ENCODE data around the gene GDI1.
A peak's percentile ranks its signal among the peaks of the same experiment; 100 is the strongest.
"Not testable (repeated sequence)": the region's sequence is repeated elsewhere in the genome, so short reads cannot be mapped to it uniquely, and the experiment has no call there.

Gene GDI1

DNA sequence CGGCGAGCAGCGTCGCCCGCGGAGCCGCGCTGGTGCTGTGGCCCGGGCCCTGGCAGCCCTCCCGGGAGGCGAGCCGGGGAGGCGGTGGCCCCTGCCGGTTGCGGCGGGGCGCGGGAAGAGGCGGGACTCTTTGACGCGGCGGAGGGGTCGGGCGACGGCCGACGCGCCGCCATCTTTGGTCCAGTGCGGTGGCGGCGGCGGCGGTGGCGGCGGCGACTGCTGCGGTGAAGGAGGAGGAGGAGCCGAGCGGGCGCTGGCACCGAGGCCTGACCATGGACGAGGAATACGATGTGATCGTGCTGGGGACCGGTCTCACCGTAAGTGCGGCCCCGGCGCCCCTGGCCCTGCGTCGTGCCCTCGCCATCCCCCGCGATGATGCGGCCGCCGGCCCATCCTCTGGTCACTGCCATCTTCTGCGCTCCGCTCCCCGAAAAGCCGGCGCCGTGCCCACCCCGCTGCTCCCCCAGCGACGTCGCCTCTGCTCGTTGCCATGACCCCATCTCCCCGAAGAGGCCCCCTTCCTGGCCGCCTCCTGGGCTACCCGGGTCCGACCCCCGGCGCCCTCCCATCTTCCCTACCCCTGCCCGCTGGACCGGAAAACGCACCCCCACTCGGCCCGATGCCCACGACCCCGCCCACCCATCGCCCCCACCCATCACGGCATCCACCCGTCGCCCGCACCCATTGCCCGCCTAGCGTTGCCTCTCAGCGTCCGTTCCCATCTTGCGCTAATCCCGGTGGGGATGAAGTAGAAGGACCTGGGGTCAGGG, at the start of gene GDI1:
Gene GDI1, plus strand, starts transcription at position 172 of the 770 bp plus-strand sequence. Its CDS starts 101 bp downstream, at position 273.
- peak within 1 kb of the TSS; percentile 55 for H3K4me3 ChIP-seq (ENCODE audit: low read depth, low read length)
- TF ChIP-seq, protein P1, sequence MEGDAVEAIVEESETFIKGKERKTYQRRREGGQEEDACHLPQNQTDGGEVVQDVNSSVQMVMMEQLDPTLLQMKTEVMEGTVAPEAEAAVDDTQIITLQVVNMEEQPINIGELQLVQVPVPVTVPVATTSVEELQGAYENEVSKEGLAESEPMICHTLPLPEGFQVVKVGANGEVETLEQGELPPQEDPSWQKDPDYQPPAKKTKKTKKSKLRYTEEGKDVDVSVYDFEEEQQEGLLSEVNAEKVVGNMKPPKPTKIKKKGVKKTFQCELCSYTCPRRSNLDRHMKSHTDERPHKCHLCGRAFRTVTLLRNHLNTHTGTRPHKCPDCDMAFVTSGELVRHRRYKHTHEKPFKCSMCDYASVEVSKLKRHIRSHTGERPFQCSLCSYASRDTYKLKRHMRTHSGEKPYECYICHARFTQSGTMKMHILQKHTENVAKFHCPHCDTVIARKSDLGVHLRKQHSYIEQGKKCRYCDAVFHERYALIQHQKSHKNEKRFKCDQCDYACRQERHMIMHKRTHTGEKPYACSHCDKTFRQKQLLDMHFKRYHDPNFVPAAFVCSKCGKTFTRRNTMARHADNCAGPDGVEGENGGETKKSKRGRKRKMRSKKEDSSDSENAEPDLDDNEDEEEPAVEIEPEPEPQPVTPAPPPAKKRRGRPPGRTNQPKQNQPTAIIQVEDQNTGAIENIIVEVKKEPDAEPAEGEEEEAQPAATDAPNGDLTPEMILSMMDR (IDR thresholded peaks at IDR 0.05; ENCODE audit: low read depth, low read length, missing control alignments): no peak
- DNase-seq (ENCODE audit: low read depth): no peak

DNA sequence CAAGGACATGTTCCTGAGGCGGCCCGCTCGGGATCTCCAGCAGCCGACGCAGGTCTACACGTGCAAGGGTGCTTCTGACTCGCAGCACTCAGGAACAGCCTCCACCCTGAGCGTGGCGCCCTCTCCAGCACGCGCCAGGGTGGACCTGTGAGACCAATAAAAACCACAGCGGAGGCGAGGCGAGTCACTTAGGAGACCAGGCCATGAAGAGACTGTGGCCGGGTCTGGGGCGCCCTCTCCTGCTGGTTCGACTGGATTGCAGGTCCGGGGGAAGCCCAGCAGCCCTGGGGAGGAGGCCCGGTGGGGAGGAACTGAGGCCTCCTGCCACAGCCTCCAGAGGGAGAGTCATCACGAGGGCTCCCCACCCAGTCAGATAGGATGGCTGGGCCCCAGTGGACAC, 48.9 kb upstream of the GDI1 start:
- not testable (repeated sequence) for H3K4me3 ChIP-seq (ENCODE audit: low read depth, low read length); DNase-seq (ENCODE audit: low read depth)

DNA sequence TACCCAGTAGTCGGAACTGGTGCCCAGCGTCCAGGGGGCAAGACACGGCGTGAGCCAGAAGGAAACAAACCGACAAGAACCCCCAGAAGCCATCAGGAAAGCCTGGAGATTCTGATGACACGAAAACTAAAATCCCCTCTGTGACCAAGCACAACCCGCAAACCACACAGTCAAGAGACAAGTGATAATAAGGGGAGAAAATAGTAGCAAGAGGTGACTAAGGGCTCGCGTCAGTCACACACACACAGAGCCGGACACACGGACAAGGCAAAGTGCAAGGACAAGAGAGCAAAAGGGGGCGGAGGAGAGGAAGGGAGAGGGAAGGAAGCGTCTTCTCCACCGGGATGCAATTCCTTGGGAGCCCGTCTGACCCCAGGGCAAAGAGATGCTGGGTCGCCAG, 48.3 kb upstream of the GDI1 start:
- DNase-seq (ENCODE audit: low read depth); H3K4me3 ChIP-seq (ENCODE audit: low read depth, low read length): not testable (repeated sequence)

DNA sequence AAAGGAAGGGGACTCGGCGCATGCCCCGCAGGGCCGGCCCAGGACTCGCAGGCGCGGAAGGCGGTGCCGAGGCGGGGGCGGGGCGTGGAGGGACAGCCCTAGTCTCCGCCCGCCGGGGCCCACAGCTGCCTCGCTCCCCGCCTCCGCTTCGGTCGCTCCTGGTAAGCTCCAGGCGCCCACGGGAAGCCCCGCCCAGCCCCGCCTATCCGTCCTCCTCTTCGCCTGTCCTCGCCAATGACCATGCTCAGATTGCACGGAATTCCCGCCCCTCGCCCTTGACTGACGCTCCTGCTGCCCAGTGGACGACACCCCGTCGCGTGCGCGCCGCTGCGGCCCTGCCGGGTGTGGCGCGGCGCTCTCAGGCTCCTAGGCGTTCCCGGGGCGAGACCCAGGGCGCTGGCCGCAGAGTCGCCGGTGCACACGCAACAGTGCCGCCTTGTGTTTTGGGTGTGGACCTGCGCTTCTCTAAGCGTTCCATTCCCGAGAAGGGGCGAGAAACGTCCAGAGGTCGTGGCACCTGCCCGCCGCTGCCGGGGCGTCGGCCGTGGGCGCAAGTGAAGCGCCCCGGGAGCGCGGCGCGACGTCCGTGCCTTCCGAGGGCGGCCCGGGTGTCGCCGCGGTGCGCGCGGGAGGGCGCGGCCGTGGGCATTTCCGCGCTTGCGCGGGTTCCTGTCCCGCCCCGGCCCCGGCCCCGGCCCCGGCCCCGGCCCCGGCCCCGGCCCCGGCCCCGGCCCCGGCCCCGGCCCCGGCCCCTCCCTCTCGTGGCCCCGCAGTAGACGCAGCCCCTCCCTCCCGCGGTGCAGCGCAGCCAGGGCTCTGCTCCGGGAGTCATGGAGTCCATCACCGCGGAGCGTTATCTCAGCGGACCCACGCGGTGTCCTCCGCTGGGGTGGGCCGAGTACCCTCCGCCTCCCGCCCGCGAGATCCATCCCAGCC, 46.9 kb upstream of the GDI1 start:
- not testable (repeated sequence) for H3K4me3 ChIP-seq (ENCODE audit: low read depth, low read length)

DNA sequence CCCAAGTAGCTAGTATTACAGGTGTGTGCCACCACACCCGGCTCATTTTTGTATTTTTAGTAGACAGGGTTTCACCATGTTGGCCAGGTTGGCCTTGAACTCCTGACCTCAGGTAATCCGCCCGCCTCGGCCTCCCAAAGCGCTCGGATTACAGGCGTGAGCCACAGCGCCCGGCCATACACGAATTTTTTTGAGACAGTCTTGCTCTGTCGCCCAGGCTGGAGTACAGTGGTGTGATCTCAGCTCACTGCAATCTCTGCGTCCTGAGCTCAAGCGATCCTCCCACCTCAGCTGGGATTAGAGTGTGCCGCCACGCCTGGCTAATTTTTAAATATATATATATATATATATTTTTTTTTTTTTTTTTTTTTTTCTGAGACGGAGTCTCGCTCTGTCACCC, 40.6 kb upstream of the GDI1 start:
- not testable (repeated sequence) for H3K4me3 ChIP-seq (ENCODE audit: low read depth, low read length); DNase-seq (ENCODE audit: low read depth)

More for the DNA sequence above, 46.9 kb upstream of the GDI1 start:
- not testable (repeated sequence) for DNase-seq (ENCODE audit: low read depth)

DNA sequence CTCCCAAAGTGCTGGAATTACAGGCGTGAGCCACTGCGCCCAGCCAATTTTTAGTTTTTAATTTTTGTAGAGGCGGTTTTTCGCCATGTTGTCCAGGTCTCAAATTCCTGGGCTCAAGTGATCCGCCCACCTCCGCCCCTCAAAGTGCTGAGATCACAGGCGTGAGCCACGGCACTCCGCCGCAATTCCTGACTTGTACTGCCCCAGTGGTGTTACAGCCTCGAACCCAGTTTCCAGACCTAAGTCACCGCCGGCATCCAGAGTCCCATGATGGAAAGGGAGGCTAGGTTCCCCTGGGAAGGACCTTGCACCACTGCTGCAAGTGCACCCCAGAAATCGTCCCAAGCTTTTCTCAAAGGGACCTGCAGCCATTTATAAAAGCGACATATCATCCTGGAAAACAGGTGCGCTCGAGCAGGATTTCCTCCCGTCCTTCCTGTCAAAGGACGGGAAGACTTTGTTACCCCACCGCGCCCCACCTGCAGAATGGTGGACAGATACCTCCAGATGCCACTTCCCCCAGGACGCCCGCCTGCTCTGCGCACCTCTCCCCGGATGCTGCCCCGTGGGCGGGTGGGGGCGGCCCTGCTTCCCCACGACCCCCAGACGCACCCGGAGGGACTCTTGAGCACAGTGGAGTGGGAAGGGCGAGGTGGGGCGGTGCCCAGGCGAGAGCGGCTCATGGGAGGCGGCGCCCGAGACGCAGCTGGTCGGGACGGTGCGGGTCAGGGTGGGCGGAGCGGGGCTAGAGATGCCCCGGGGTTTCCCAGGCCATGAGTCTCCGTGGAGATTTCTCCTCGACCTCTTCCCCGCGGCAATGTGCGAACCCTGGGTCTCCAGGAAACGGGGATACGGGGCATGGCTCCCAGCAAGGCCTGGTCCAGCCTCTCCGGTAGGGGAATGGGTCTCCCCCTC, 39.7 kb upstream of the GDI1 start:
- TF ChIP-seq, protein P1 (IDR thresholded peaks at IDR 0.05; ENCODE audit: low read depth, low read length, missing control alignments): no peak
- no peak for DNase-seq (ENCODE audit: low read depth)
- H3K4me3 ChIP-seq (ENCODE audit: low read depth, low read length): peak overlapping the region; percentile 88

DNA sequence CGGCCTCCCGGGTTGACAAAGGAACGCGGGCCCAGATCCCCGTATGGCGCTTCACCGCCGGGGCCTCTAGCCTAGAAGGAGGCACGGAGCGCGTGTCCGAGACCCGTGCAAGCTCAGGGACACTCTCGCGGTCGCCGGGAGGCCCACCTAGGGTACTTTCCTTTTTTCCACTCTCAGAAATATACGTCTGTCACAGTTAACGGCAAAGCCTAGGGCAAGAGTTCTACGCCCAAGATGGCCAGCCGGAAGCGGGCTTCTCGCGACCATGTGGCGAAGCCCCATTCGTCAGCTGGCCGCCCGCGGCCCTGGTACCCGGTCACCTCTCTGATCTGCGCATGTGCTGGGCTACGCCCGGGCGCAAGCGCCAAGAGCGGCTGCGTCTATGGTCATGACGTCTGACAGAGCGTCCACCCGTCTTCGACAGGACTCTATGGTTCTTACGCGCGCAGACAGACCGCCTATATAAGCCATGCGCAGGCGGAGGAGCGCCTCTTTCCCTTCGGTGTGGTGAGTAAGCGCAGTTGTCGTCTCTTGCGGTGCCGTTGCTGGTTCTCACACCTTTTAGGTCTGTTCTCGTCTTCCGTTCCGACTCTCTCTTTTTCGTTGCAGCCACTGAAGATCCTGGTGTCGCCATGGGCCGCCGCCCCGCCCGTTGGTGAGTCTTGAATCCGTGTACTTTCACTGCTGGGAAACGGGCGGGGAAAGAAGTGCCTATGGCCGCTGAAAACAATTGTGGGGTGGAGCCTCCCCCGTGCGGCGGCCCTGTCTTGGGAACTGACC, 38.9 kb upstream of the GDI1 start, which contains the start of gene RPL10:
Gene RPL10, plus strand, starts transcription at position 490 of the 780 bp plus-strand sequence. Its CDS starts 143 bp downstream, at position 633.
- peak within 1 kb of the TSS; percentile 88 for H3K4me3 ChIP-seq (ENCODE audit: low read depth, low read length)
- TF ChIP-seq, protein P1 (IDR thresholded peaks at IDR 0.05; ENCODE audit: low read depth, low read length, missing control alignments): no peak
- DNase-seq (ENCODE audit: low read depth): peak; percentile 90

All from GM12864 (cell line).